Measurements from ENCODE around the gene ZSCAN5C.
"Not testable (repeated sequence)": the region's sequence is repeated elsewhere in the genome, so short reads cannot be mapped to it uniquely, and the experiment has no call there.

Gene ZSCAN5C

DNA sequence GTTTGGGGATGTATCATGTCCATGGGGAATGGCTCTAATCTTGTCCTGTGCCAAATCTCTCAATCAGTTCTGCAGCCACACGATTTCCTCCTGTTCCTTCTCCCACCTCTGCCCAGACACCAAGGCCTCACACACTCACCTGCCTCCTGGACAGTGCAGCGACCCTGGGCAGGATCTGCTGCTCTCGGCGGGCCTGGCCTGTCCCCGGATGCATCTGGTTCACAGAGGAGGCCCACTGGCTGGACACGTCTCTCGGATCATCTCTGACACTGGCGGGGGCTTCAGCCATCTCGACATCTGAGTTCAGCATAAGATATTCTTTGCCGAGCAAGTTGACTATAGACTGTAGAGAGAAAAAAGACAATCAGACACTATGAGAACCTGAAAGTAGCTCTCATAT, 10.4 kb upstream of the ZSCAN5C start:
- no peak for DNase-seq (ENCODE audit: low read depth)

DNA sequence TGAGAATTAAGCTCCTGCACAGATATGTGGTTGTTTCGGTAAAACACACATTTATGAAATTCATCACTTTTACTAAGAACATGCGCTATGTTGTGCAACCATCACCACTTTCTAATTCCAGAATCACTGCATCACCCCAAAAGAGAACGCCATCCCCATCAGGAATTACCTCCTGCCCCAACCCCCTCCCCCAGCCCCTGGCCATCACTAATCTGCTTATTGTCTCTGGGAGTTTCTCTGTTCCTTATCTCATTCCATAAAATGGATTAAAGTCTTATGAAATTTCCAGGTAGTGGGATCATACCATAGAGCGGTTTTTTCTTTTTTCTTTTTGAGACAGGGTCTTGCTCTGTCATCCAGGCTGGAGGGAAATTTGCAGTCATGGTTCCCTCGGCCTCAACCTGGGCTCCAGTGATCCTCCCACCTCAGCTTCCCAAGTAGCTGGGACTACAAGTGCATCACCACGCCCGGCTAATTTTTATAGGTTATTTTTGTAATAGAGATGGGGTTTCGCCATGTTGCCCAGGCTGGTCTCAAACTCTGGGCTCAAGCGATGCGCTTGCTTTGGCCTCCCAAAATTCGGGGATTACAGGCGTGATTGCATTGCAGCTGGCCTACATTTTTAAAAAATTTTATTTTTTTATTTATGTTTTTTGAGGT, 8.0 kb upstream of the ZSCAN5C start:
- DNase-seq (ENCODE audit: low read depth): no peak

- not testable (repeated sequence) for DNase-seq (ENCODE audit: low read depth)
Observed at GRCh38 chr19:56197646-56198045, 4.4 kb upstream of the ZSCAN5C start, which contains the start of gene ZSCAN5B. ZSCAN5B (minus strand) TSS chr19:56197783; CDS start chr19:56193052, 4,731 bp downstream.

DNA sequence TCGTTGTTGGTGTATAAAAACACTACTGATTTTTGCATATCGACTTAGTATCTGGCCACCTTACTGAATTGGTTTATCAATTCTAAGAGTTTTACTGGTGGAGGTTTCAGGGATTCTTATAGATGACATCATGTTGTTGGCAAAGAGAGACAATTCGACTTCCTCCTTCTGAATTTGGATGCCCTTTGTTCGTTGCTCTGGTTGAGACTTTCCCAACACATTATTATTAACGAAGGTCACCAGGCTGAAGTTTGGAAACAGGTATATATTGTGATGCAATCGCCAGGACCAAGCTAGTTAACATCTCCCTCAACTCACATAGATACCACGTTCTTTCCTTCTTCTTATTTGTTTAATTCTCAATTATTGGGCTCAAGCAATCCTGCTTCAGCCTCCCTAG, 2.4 kb upstream of the ZSCAN5C start:
- no peak for DNase-seq (ENCODE audit: low read depth)

GRCh38 chr19:56207581-56207980, 5.5 kb downstream of the ZSCAN5C start:
- DNase-seq (ENCODE audit: low read depth): not testable (repeated sequence)

DNA sequence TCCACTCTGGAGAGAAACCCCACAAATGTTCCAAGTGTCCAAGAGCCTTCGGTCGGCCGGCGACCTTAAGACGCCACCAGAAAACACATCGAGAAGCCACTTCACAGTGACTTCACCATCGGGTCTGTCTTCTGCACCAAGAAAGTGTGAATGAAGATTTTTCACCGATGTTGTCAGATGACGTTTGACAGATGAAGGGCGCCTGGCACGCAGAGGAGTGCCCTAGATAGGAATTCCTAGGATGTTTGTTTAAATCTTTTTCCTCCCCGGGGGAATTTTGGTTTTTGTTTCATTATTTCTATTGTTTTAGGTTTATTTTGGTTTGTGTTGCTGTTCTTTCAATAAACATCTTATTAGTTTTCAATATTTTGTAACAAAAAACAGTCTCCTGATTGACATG, 7.0 kb downstream of the ZSCAN5C start:
- no peak for DNase-seq (ENCODE audit: low read depth)

DNA sequence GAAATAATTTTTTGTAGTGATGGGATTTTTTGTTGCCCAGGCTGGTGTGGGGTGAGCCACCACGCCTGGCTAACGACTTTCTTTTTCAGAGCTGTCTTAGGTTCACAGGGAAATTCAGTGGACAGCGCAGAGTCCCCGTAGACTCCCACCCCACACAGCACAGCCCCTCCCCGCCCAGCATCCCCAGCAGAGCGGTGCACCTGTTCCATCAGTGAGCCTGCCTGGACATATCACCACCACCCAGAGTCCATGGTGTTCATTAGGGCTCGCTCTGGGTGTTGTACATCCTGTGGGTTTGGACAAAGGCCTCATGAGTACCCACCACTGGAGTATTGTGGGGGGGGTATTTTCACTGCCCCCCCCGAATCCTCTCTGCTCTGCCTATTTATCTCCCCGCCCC, 8.0 kb downstream of the ZSCAN5C start:
- not testable (repeated sequence) for DNase-seq (ENCODE audit: low read depth)

DNA sequence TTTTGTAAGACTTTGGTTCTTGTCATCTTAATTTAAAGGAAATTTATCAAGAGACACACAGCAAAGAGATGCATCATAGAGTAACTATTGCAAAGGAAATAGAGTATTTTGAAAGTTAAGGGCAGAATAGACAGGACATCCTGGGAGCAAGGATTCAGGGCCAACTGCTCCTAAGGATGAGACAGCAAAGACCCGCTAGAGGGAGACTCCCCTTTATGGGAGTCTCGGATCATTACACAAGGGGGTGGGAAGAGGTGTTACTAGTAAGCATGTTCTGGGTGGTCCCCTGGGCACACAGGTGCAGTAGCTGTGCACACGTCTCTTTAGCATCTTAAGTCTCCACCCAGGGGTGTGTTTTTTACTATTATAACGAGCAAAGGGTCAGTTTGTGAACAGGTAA, 9.6 kb downstream of the ZSCAN5C start:
- DNase-seq (ENCODE audit: low read depth): no peak

DNA sequence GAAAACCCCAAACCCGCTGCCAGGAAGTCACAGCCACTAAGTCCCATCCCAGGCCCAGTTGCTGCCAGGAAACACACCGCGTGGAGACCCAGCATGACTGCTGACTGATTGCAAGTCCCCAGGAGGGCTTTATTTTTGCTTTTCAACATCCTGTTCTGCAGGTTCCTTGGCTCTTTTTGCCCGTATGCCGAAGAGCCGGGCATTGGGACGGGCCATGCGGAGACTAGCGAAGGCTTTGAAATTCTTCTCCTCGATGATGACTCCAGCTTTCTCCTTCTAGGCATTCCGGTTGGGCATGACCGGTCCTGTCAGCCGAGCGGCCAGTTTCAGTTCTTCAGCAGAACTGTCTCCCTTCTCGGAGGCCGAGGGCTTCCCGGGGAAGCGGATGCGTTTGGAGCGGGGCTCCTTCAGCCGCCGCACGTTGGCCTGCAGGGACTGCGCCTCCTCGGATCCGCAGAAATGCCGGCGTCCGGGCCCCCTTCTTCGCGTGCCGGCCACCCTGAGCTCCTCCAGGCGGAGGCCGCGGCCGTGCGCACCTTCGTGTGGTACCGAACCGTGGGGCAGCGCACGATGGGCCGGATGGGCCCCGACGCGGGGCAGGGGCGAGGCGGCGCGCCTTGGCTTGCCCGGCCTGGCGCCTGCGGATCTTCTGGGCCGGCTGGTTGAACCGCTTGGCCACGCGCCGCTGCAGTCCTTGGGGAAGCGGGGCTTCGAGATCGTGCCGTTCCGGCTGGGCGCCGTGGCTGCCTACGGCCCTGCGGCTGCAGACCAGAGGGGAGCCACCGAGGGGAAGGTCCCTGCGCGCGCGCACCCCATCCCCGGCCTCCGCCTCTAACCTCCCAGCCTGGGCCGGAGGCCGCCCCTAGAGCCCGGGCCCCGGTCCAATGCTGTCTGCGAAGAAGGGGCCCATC, 15.2 kb downstream of the ZSCAN5C start:
- DNase-seq (ENCODE audit: low read depth): no peak

DNA sequence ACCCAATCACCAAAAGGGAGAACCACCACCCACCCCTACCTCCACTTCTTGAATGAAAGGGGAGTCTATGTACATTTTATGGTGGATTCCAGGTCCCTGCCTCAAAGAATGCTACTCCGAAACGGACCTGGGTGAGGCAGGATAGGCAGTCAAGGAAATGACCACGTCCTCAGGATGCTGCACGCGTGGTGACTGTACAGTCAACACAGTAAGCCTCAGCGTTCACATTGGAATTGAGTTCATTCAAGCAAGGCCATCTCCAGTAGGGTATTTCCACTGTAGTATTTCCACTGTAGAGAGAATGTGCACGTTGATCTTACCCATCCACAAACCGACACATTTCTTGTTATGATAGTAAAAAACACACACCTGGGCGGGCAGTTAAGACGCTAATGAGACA, 16.9 kb downstream of the ZSCAN5C start:
- DNase-seq (ENCODE audit: low read depth): no peak

DNA sequence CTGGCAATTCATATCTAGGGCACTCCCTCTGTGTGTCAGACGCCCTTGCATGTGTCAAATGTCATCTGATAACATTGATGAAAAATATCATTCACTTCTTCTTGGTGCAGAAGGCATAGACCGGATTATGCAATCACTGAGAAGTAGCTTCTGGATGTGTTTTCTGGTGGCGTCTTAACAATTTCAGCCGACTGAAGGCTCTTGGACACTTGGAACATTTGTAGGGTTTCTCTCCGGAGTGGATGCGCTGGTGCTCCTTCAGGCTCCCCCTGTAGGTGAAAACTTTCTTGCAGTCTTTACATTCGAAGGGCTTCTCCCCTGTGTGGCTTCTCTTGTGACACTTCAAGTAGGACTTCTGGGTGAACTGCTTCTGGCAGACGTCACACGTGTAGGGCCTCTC, 19.4 kb downstream of the ZSCAN5C start:
- not testable (repeated sequence) for DNase-seq (ENCODE audit: low read depth)

DNA sequence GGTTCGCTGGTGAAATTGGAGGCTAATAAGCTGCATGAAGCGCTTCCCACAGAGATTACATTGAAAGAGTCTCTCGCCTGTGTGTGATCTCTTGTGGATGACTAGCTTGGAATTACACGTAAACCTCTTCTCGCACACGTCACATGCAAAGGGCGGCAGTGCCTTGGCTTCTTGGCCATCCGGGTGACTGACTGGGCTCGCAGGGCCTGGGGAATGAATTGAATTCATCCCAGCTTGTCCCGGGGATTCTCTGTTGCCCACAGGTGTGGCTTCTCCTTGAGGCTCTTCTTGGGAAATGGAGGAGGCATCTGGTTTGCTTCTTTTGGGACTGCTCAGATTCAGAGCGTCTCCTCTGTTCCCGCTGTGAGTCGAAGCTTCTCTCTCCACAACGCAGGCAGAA, 19.8 kb downstream of the ZSCAN5C start:
- no peak for DNase-seq (ENCODE audit: low read depth)

GRCh38 chr19:56222901-56223300, 20.8 kb downstream of the ZSCAN5C start:
- DNase-seq (ENCODE audit: low read depth): no peak

- DNase-seq (ENCODE audit: low read depth): no peak
Observed at GRCh38 chr19:56223481-56223880, 21.4 kb downstream of the ZSCAN5C start.

- DNase-seq (ENCODE audit: low read depth): no peak
Observed at GRCh38 chr19:56245121-56245740, 43.2 kb downstream of the ZSCAN5C start.

GRCh38 chr19:56245764-56246163, 43.7 kb downstream of the ZSCAN5C start:
- DNase-seq (ENCODE audit: low read depth): not testable (repeated sequence)

- peak; percentile 51 for DNase-seq (ENCODE audit: low read depth)
Observed at GRCh38 chr19:56248736-56249338, 46.8 kb downstream of the ZSCAN5C start.

GRCh38 chr19:56252699-56253422, 50.8 kb downstream of the ZSCAN5C start:
- peak; percentile 39 for DNase-seq (ENCODE audit: low read depth)

DNA sequence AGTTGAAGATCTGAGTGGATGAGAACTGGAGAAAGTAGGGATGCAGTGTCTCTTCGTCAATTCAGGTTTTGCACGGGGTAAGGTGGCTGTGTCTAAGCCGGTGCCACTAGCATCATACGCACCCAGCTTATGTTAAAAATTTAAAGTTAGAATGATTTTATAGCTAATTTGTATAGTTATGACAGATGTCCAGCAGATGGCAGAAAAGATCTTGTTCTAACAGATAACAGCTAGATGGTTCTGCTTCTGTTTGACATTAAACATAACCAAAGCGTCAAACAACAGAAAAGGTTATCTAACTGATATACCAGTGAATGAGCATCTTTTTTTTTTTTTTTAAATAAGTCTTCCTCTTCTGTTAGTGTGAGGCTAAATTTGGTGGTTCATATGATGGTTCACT, 51.7 kb downstream of the ZSCAN5C start:
- peak; percentile 35 for DNase-seq (ENCODE audit: low read depth)

- DNase-seq (ENCODE audit: low read depth): no peak
Observed at GRCh38 chr19:56258272-56258671, 56.2 kb downstream of the ZSCAN5C start.

Measured in CMK (cell line).